SHP77 treated with DMSO at 0.1 percent for 48 hours (cell line): ENCODE data around the gene EPAS1.

Experiments
- DNase-seq: peaks from one replicate; lab custom pipeline; 2025; lab: John Stamatoyannopoulos, UW

EPAS1 gene

DNA sequence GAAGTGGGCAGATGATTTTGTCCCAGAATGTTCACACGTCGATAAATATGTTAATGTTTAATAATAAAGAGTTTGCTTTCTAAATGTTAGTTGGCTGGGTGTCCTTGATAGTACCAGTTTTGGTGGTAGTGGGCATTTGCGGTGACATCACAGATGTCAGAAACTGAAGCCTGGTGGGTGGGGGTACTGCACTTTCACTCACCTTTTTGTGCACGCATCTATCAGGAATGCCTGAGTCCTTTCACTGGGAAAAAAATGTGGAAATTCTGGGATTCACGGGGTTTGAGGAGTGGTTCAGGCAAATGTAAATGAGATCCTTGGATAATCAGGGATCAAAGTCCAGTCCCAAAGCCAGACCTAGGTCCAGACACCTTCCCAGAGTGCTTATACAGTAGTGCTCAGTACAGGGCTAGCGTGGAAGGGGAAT is 3.2 kb downstream of the EPAS1 start:
- no peak for DNase-seq

DNA sequence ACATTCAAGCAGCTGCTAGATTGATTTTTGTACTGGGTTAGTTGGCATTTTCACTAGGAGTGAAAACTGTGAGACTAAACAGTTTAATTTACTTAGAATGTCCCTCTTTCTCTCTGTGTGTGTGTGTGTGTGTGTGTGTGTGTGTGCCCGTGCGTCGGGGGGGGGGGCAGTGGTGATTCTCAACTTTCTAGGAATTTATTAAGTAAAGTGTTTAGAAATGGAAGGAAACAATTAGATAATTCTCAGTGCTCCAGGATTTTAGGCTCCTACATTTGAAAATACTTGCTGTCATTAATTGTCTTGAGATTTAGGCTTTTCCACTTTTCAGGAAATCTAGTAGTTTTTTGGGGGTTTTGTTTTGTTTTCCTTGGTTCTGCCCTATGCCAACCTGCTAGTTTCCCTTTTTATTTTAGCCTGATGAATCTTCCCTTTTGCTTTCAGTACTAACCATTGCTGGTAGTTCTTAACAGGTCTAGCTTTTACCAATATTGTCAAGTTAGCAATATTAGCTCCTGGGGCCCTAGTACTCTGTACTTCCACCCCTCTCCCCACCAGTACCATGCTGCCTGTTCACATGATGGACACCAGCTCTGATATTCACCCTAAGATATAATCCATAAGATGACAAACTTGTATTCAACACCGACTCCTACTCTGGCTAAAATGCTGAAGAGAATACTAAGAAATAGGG is 4.9 kb downstream of the EPAS1 start:
- no peak for DNase-seq

DNA sequence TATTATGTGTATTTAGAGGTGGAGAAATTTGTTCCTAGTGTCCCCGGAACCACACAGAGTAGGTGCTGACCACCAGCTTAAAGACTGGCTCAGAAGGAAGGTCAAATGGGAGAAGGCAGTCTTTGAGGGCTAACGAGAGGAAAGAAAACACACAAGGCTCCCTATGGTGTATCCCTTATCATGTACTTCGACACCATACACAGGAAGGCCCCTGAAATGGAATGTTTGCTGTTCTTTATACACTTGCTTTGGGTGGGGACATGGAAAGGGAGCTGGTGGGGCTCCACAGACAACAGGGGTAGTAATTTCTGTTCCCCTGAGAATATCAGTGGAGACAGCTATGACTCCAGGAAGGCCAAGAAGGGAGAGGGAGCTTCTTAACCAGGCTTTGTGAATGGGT is 6.0 kb downstream of the EPAS1 start:
- no peak for DNase-seq

DNA sequence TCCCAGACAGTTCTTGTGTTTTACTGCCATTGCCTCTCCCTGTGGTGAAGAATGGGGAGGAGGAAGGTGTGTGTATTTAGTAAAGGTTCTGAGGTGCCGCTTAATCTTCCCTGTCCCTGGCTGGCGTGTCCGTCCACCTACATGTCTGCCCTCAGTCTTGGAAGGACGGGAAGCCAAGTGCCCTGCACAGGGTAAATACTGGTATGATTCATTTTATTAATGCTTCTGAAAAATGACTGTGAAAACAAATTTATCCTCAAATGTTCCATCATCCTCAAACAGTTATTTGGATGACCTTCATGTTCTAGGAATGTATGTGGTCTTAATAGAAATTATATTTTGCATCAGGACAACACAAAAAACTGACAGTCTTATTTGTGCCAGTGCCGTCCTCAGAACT is 6.6 kb downstream of the EPAS1 start:
- DNase-seq = no peak

DNA sequence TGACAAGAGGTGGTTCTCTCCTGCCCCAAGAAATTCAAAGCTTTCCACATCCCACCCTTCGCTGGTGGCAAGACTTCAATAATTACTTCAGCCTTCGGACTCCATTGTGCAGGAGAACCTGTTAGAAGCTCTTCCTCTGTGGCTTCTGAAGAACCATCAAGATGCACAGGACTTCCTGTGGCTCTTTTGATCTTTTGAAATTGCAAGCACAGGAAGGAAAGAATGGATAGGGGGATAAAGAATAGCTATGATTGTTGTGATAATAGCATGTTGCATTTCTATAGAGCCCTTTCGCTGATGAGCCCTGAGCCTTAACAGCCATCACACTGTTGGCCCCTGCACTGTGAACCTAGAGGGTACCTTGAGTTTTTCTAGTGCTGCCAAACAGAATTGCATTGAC is 7.4 kb downstream of the EPAS1 start:
- no peak for DNase-seq

DNA sequence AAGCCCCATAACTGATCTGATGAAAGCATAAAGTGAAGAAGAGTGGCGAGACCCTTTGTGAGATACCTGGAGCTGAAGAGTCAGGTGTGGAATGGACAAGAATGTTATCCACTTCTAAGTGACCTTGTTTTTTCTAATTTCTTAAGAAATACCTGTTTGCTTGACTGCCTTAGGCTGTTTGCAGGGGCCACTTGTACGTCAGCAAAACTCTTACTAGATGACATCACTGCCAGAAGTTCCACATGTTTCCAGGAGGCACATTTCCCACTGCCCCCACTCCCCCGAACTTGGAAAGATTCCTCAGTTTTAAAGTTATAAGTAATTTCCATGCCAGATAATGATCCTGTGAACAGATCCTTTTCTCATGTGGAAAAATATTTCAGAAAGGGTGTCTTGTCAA is 8.0 kb downstream of the EPAS1 start:
- DNase-seq = no peak

DNA sequence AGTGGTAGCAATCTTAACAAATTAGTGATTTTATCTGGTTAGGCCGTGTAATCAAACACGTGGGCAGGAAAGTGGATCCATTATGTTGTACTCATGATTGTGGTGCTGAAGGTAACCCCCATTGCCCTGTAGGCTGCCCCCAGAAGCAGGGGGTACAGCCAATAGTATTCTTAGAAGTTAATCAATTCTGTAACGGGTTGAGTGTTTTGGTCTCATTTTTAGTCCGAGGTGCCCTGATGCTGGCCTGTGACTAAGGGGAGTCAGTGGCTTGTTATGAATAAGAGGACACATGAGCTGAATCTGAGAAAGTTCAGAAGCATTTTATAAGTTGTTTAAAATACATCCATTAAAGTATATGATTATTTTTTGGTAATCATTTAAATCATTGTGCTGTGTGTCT is 8.6 kb downstream of the EPAS1 start:
- DNase-seq = no peak

DNA sequence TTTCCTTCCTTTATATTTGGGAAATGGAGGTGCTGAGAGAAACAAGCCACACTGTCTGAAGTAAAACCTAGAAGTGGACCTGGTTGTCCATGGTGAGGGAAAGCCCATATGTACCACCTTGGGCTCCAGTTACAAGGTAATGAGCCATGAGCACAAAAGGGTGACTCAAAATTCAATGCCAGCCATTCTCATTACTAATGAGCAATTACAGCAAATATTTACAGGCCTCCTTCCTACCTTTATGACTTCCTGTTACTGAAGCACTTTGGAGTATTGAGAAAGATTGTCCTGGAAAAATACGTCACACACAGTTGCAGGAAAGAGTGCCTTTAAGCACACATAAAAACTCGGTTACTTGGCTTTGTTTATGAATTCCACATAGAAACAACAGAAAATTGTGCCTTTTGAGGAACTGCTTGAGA is 9.1 kb downstream of the EPAS1 start:
- DNase-seq = no peak

DNA sequence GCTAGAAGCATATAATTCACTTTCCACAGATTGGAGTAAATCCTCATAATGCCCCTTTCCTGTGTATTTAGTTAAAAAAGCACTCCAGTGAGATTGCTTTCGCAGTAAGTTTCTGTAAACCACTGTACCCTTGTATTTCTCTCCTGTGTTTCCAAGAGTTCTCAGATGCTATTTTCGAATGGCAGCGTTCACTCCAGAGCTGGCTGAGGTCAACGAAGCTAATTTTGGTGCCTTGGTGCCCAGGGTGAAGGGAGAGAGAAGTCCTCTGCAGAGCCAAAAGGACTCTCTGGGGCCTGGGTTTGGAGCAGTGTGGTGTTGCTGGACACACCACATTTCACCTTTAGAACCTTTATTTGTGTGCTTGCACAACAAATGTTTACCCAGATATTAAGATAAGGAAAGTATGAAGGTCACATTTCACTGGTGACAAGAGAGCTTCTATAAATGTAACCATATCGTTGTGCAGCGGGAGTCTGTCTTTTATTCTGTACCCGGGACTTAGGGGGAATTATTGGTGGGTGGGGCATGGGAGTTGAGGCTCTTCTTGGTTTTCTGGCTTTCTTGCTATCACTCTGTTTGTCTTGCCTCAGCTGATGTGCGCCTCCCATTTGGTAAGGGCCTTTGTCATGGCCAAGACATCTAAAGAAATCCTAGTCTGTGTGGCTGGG is 9.9 kb downstream of the EPAS1 start:
- DNase-seq = no peak

DNA sequence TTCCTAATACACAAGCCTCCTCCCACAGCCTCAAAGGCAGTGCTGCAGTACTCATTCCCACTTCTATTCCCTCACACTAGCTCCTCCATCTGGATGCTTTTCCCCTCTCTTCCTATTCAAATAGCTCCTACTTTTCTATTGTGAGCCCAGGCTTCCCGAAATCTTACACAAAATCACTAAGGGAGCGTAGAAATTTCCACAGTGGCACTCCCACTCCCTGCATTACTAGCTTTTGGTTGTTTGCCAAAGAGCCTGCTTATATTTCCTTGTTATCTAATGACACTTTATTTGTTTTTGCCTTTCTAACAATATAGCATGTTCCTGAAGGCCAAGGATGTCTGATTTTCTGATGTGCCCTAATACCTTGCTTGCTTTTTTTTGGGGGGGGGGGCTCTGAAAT is 10.9 kb downstream of the EPAS1 start:
- no peak for DNase-seq

DNA sequence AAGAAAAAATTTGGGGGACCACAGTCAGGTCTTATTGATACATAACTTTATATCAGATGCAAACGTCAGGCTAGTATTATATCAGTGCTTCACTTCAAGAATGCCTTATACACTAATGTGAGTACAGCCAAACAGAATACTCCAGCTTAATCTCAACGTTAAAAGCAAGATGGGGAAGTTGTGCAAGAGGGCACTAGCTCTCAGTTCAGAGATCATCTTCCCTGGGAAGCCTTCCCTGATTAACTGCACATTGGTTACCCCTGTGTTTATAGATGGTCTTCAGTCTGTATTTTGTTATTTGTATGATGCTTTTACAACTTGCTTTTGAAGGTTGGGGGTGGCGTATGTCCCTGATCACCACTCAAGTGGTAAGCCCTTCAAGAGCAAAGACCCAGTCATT is 11.4 kb downstream of the EPAS1 start:
- DNase-seq = no peak

DNA sequence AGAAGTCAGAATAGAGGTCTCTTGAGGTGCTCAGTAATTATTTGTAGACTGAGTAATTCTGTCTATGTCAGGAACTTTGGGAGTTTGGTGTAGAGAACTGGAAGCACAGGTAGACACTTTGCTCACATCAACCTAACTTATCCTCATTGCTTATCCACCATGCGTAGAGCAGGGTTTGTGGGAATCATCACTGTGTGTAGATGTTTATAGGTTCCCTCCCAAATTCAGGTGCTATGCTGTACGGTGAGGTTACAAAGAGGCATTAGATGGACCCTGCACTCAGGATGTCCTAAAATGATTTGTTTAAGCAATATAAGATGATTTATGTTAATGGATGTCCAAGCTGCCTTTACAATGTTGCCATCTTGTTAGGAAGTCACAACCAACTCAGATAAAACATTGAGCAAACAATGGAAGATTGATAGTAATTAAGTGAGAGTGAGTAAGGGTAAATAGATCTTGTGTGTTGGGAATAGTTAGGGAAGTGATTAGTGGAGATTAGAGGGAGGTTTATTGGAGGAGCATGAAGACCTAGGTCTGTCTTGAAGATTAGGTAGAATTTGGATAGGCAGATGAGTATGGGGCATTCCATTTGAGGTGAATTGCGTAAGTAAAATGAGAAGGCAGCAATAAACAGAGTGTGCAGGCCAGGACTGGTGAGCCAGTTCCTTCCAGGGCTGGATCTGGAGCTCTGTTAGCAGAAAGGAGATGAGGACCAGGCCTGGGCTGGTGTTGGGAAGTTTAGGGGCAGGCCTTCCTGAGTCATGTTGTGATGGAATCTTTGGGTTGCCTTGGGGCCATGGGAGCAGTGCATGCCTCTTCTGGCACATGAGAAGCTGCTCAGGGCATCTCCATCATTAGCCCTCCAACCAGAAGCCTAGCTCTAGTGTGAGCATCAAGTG is 12.1 kb downstream of the EPAS1 start:
- DNase-seq = no peak

DNA sequence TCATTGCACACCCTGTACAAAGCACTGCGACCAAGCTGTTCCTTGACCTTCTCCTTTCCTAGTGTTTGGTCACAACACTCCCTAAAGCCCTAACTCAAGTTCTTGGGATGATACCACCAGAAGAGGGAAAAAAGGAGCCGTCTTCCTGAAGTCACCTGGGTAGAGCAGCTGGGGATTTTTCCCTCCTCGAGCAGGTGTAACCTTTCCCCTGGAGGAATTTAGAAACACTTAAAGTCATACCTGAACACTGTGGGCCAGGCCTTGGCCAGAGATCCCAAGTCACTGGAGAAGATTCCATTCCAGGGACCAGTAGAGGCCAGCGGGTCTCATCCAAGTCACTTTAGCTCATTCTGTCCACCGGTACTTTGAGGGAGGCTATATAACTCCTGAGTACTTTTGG is 13.2 kb downstream of the EPAS1 start:
- no peak for DNase-seq

DNA sequence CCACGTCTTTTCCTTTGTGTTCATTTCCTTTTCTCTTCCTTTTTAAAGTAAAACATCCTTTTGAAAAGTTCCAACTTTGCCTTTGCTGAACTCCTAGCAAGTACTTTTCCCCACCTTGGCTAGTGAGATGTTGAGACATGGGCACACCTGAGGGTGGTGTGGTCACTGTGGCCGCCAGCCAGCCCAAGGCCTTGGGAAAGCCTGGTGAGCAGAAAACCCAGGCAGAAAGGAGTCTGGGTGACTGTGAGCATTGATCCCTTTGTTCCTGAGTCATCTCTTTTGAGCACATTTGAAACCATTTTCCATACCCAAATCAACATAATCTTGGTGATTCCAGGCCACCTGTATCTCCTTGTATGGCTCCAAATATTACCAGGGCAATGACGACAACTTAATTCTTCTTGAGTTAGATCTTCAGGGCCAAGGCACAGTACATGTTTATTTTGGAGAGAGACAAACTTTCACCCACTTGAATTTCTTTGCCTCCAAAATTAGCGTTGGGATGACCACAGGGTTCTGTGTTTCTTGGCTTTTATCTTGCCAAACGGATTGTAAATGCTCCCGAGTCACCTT is 14.5 kb downstream of the EPAS1 start:
- no peak for DNase-seq

DNA sequence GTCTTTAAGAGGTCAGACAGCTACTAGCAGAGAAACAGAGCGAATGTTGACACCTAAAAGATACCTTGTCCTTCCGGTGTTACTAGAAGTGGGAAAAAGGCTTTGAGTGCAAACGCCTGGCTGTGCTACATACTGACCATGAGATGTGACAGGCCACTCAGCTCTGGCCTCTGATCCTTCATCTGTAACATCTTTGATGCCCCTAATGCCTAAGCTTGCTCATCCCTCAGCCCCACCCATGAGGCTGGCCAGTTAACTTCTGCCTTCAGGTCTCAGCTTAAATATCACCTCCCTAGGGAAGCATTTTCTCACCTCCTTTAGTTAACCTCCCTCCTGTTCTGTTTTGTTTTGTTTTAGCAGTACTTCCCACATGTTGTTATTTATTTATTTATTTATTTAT is 15.9 kb downstream of the EPAS1 start:
- no peak for DNase-seq

DNA sequence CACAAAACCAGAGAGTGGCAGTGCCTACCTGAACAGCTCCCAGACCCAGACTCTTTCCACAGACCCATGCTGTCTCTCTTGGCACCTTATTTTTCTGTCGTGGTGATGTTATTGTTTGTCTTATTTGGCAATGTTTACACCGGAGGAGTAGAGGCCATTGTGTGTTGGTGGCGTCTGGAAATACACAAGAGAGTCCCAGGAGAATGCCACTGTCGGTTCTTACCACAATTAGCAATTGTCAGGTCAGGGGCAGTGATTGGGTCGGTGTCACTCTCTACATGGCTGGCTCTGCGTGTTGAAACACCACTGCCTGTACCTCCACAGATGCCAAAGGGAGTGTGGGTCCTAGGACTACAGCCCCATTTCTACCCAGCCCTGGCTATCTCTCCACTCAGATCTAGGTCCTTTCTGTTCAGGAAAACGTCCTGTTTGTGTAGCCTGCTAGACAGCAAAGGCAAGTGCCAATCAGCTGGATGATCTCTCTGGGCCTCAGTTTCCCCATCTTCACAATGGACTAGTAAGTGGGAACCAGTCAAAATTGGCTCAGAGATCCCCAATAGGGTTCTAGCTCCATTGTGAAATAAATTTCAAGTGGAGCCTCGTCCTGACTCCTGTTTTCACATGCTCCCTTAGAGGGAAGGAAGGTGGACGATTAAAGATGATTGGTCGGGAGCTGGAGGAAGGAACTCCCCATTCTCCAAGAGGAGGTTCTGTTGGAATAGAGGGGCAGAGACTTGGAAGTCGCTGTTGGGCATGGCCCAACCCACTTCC is 17.0 kb downstream of the EPAS1 start:
- no peak for DNase-seq

DNA sequence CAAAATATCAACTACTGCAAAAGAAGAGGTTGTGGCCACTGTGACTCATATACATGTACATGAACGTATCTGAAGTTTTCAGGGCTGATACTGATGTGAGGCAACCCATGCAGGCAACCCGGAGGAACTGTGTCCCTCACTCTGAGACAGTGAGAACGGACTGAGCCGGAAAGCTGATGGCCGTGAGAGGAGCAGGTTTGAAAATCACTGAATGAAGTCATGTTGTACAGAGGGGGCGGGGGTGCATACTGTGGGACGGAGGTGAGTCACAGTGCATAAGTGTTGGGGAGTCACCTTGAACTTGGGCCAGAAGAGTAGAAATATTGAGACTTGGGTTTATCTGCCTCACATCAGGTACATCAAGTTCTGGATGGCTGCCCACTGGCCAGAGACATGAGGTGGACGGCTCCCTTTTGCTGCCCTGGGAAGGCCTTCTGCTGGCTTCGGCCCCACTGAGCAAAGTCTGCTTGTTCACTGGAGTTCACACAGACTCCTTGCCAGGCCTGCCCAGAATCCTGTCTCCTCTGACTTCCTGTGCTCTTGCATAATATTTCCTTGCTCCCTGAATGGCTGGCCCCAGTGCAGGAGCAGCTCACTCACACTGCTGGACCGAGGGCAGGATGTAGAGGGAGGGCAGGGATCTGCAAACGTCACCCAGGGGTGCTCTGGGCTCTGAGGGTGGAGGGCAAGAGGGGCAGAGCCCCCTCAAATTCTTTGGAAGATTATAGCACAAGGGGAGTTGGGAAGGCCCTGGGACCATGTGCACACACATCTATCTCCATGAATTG is 18.1 kb downstream of the EPAS1 start:
- DNase-seq = no peak

DNA sequence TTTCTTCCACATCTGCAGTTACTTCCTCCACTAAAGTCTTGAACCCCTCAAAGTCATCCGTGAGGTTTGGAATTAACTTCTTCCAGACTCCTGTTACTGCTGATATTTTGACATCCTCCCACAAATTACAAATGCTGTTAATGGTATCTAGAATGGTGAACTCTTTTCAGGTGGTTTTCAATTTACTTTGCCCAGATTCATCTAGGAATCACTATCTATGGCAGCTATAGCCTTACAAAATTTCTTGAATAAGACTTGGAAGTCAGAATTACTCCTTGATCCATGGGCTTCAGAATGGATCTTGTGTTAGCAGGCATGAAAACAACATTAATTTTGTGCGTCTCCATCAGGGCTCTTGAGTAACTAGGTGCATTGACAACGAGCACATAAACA is 19.9 kb downstream of the EPAS1 start:
- DNase-seq = no peak

DNA sequence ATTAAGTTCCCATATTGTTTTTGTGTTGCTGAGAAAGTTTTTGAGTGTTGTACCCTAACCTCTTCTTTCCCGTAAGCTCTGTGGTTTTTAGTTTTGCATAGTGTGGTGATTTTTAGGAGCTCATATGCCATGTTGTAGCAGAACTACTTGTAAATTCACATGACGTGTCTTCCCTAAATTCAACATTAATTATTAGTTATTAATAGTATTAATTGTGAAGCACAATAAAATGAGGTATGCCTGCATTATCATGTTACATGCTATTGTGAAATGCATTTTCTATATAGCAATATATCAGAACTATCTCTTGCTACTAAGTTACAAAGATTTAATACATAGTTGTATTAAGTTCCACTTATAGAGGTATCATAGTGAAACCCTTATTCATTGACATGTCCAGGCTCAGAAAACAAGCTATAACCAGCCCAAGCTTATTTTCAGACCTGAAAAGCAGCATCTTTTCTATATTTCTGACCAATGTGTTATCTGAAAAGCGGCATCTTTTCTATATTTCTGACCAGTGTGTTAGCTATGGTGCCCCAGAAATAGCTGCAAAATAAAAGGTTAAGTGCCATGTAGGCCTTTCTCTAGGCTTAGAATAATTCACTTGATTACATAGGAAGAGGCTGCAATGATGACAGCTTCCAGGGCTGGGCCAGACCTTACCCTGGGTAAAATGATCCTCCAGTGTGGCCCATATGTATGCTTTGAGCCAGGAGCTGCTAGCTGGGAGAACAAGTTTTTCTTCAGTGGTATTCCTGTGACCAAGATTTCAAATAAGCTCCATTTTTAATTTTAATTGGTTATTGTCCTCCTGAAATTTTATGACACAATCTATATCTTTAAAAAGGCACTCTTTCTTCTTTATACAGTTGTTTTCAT is 21.6 kb downstream of the EPAS1 start:
- DNase-seq = no peak

DNA sequence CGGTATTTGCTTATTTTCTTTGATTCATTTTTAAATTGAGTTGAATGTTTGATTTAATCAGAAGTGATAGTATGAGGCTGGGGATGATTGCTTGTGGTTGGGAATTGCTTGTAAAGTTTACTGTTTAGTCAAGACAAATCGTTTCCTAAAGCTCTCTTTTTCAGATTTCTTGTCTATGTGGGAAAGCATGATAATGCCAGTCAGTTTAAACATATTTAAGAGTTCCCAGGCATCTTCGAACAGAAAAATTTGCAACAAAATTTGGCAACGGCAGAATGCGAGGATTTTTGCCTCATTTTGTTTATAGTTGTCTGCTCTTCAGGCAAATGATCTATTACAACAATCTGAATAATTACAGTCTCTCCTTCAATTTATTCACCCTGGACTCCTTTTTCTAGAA is 22.5 kb downstream of the EPAS1 start:
- no peak for DNase-seq
